A549 treated with GW870086 at 1 μM for 4 hours (cell line): ENCODE data around the gene CTSO. TPM values are rescaled to one million over a fixed set of nuclear protein-coding genes. Genes with fewer than 3 reads are reported as not detected.

Source experiments
- total RNA-seq: library from RNA; stranded (reverse); fragments of 200-300 nt; extraction: Qiagen RNA extraction; gene quantifications from 5 replicates; pipeline ENCODE4 v1.2.3, GENCODE V29; 2022; ENCODE audit warnings: low read depth

The CTSO gene, protein sequence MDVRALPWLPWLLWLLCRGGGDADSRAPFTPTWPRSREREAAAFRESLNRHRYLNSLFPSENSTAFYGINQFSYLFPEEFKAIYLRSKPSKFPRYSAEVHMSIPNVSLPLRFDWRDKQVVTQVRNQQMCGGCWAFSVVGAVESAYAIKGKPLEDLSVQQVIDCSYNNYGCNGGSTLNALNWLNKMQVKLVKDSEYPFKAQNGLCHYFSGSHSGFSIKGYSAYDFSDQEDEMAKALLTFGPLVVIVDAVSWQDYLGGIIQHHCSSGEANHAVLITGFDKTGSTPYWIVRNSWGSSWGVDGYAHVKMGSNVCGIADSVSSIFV
- 0.54 to 1.2 TPM (median 0.85 TPM) in 5 replicates for total RNA-seq

DNA sequence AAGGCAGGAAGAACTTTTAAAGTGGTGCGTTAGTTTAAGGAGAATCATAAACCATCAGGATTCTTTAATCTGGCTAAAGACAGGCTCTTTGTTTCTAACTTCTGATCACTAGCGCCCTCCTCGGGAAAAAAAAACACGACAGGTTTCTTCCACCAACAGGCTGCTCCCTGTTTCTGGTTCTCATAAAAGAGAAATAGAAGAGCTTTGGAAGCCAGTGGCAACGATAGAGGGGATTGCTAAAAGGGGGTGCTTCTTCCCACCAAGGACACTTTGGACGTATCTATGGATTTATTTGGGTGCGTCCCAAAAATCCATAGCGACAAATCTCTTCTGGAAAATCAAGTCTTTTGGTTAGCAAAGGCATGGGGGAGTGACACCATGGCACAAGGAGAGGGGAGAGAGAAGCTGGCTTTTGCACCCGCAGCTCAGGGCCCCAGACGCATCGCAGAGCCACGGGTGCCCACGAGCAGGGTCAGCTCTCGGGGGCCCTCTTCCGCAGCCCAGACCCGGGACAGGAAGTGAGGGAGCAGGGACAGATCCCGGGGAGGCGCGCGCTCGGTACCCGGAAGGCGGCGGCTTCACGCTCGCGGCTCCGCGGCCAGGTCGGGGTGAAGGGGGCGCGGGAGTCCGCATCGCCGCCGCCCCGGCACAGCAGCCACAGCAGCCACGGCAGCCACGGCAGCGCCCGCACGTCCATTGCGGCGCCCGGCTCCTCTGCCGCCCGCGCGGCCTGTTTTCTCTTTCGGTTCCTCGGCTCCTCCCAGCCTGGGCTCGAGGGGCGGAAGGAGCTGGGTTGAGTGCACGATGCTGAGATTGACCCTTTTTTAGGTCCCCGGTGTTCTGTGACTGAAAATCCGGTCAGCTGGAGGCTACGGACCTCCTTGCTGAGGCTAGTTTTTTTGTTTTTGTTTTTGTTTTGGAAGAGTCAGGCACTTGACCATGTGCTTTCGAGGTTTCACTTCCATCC lies at the start of gene CTSO:
Gene CTSO, minus strand, starts transcription at position 716 of the 967 bp plus-strand sequence. Its CDS starts 19 bp downstream, at position 697.

DNA sequence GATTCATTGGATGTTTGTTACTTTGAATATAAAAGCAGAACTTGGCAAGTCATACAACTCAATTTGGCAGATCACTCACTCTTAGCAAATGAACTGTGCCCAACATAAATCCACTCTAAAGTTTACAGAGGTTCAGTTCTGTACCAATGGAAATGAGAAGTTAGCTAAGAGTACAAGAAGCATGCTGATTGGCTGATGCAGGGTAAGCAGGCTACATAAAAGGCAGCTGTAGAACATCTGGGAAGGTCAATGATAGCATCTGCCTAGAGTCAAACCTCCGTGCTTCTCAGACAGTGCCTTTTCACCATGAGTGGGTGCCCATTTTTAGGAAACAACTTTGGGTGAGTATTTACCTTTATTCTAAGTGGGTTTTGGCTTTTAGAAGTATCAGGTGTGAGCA lies 50.2 kb downstream of the CTSO start, which contains the start of gene TDO2:
Gene TDO2, plus strand, starts transcription at position 244 of the 400 bp plus-strand sequence. Its CDS starts 63 bp downstream, at position 307.

Other genes with a start within 250 kb of the CTSO start
- gene GUCY1B1, start 194.8 kb downstream of the CTSO start, total RNA-seq, result 0.15 to 0.41 TPM (median 0.25 TPM) in 5 replicates
- not detected in 5 replicates for gene ASIC5, start 87.6 kb downstream of the CTSO start, total RNA-seq
- 0.38 to 1.2 TPM (median 0.60 TPM) in 5 replicates for gene TDO2, start 50.2 kb downstream of the CTSO start, total RNA-seq